NCI-H1436 treated with DMSO at 0.1 percent for 48 hours (cell line): ENCODE results near the gene FAR2.

ENCODE experiments used
- DNase-seq: peaks from one replicate; lab custom pipeline; 2025; lab: John Stamatoyannopoulos, UW

Gene FAR2

DNA sequence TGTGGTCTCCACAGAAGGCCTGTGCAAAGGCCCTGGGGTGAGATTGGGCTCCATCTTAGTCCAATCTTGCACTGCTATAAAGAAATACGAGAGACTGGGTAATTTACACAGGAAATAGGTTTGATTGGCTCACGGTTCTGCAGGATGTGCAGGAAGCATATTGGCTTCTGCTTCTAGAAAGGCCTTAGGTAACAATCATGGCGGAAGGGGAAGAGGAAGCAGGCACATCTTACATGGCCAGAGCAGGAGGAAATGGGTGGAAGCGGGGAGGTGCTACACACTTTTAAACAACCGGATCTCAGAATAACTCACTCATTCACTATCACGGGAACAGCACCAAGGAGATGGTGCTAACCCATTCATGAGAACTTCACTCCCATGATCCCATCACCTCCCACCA is 55.4 kb downstream of the FAR2 start:
- DNase-seq: no peak

DNA sequence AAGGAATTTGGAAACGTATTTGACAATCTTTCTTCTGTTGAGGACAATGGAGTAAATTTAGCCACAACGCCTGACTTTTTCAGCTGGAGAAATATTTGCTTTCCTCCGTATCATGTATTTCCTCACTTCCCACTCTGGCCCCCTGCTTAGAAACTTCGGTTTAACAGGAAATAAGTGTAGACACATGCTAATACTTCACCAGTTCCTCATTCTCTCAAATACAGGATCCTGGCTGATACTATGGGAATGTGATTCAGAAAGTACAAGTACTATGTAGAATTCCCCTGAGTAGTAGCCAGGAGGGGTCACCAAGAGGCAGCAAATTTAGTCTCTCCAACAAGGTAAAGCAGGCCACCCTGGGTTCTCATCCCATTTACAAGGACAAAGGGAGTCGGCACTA is 58.0 kb downstream of the FAR2 start:
- no peak for DNase-seq

DNA sequence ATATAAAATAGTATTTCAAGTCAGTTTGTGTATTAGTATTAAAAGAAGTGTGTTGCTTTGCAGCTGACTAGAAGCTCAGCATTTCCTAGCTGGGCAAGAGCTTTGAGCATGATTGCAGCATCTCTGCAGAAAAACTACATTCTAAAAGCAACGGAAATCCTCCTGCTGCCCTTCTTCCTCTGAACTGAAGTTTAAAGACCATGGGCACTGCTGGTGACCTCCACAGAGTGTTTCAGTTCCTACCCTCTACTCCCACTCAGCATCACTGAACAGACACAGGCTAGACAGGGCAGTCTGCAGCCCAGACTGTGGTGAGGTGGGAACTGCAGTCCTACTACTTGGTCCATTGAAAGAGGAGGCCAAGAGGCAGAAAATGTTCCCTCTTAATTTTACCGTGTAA is 59.0 kb downstream of the FAR2 start:
- DNase-seq: no peak

DNA sequence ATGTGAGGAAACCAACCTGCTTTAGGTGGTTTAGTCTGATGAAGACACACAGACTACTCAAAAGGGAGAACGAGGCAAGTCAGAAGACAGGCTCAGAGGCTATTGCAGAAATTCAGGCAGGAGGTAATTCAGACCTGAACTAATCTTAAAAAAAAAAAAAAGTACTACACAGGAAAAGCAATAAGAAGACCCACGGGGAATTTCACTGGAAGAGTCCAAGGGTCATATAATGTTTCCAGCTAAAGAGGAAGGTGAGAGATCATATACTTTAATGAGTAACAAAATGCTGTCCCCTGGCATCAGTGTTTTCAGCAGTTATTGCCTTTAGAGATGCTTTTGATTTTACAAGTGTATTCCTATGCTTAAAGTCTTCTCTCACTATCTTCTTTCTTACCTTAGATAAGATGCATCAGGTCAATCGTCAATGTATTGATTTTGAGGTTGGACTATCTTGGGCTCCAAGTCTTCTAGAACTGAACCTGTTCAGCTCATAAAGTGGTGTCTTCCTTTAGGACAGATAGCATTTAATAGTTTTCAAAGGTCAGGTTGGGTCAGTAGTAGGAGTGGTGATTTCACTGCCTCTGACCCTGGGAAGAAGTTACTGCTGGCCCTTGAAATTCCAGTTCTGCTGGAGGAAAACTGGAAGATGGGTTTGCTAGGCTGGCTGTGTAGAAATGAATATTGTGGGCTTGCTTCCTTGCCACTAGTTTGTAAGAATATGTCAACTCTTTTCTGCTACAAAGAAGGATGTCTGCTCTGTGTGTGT is 60.0 kb downstream of the FAR2 start:
- DNase-seq: no peak

DNA sequence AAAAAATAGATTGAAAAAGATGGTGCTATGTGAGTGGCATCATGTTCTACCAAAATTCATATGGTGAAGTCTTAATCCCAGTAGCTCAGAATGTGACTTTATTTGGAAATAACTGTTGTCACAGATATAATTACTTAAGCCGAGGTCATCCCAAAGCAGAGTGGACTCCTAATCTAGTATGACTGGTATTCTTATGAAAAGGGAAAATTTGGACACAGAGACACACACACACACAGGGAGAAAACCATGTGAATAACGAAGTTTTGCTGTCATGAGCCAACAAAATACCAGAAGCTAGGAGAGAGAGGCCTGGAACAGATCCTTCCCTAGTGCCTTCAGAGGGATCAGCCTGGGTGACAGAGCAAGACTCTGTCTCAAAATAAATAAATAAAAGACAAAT is 62.6 kb downstream of the FAR2 start:
- DNase-seq: no peak

DNA sequence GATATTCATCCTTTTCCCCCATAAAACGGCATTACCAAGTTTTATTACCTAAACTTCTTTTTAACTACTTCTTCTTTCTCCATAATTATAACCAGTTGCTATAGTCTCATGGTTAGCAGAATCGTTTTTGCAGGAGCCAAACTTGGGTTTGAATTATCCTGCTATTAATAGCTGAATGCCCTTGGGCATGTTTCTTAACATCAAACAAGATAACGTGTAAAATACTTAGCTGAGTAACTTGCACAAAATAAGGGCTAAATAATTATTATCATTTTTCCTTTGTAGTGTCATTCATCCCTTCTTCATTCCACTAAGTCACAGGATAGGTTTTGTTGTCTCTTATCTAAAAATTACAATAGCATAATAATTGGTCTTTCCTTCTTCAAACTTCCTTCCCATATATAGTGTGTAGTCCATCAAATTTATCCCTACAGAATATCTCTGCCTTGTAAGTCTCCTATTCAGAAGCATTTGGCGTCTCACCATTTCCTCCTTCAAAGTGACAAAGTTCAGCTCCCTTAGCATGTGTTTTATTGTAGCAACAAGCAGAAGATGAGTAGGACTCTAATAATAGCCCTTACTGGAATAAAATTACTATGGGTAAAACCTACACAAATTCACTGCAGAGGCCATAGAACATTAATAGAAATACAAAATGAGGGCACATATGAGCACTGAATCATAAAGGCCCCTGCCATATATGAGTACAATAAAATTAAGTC is 63.8 kb downstream of the FAR2 start:
- DNase-seq: no peak

DNA sequence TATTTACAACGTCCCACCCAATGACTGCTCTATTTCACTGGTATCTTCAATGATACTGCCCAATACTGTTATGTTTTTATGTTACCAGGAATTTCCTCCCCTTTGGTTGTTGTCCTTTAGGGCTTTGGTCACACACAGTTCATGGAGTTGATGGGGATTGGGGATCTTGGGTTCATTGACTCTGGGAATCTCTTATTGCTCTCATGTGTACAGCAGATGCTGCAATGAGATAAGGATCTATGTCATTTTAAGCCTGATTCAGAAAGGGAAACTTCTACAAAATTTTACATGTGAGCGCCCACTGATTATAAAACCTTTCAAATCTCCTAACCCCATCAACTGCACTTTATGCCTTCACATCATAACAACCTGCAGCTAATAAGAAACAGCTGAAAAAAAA is 67.2 kb downstream of the FAR2 start:
- DNase-seq: no peak

DNA sequence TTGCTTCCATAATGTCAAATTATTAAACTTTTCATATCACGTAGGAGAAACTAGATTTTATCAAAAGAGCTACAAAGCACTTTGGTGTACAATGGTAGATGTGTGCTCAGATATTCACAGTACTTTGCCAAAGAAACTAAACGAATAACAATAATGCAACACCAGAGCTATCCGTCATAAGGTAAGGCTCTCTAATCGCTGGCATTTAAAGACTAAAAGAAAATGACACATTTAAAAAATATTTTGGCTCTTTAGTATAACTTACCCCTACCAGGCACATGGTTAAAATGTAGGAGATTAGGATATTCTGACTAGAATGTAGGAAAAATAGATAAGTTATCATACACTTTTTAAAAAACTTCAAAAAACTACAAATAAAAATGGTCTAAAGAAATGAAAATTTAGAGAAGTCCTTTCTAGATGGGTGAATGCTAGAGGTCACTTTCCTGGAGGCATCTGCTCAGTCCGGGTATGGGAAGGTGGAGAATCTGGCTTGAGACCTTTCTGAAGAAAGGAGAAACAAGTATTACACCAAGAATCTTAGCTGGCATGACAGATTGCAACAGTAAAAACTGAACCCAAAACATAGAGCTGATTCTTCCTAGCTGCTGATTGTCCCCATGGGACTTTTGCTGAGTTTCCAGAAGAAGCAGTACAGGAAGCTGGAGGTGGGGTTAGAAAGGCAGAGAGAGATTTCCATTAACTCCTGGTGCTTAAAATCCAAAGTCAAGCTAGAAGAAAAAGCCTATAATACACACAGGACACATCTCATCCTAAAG is 67.9 kb downstream of the FAR2 start:
- DNase-seq: no peak

DNA sequence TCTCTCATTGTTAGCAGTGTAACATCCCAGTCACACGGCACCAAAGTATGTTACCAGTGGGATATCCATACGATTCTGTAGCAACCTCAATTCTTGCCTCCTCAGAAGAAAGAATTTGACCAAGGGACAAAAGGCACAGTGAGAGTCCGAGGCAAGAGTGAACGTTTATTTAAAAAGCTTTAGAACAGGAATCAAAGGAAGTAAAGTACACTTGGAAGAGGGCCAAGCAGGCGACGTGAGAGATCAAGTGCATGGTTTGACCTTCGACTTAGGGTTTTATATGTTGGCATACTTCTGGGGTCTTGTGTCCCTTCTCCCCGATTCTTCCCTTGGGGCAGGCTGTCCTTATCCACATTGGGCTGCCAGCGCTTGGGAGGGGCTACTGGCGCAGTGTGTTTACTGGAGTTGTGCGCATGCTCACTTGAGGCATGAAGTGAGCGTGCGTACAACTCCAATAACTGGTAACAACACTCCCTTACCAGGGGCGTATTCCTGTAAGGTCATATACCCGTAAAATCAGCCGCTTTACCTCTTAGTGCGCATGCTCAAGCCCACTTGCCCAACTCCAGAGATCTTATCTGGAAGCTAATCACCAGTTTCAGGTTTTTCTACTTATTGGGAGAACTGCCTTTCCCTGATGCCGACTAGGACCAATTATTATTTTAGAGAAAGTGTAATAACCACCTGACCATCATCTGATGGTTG is 71.7 kb downstream of the FAR2 start:
- no peak for DNase-seq

DNA sequence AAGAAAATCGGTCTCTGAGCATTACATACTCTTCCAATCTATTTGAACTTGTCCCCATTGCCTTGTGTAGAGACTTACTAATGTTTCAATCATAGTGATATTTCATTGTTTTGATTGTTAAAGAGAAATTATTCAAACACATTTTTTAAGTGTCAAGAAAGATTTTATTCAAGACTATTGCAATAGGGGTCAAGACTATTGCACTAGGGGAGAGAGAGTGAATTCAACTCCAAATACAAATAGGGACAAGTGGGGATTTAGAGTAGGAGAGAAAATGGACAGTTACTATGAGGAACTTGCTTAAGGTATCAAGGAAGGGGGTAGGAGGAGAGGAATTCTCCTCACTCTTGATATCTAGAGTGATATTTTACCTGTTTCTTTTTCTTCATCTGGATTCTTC is 73.1 kb downstream of the FAR2 start:
- no peak for DNase-seq

DNA sequence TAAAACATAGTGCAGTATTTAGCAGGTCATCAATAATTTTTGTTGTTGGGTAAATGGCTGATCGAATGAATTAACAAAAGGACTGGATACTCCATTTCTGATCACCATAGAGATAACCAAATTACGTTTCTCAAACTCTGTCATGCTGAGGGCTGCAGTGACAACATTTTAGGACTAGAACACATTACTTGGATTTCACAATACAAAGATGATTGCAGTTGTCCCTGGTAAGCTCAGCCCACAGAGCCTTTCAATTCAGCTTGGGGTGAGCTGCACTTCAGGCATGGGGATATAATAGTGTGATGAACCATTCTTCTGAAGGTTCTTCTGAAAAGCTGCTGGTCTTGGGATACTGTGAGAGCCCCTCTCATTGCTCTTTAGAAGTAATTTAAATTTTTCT is 74.3 kb downstream of the FAR2 start:
- no peak for DNase-seq

DNA sequence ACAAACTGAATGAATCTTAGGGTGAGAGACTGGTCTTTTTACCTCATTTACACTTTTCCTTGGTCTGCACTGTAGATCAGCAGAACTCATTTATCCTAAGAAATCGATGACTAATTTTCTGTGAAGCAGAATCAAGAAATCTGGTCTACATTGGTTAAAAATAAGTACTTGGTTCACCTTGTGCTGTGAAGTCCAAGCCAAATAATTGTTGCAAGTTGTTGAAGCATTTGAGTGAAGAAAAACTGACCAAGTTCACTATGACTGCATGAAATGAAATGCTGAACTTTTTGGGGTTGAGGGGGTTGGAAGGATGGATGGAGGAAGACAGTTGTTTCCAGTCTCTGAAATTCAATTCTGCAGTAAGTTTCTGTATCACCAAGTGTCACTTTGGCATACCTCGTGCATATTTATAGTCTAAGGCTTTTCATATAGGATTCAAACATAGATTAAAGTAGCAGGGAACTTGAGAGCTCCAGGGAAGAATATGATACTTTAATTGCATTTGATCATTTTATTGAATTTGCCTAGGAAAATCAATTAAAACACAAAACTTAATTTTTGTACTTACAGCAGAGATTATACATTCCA is 75.0 kb downstream of the FAR2 start:
- no peak for DNase-seq

DNA sequence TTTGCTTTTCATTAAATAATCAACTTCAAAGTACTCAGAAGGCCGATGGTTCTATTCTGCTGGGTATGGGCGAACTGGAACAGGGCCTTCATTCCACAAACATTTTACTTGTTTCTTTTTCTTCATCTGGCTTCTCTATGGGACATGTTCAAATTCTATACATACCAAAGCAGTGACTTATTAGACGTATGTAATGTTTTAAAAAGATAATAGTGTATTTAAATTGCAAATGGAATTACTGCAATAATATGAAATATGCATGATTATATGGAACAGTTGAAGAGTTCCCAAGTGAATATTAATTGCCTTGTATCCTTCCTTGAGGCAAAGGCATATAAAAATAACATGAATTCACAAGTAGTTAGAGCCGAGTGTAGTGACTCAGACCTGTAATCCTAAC is 75.5 kb downstream of the FAR2 start:
- no peak for DNase-seq

DNA sequence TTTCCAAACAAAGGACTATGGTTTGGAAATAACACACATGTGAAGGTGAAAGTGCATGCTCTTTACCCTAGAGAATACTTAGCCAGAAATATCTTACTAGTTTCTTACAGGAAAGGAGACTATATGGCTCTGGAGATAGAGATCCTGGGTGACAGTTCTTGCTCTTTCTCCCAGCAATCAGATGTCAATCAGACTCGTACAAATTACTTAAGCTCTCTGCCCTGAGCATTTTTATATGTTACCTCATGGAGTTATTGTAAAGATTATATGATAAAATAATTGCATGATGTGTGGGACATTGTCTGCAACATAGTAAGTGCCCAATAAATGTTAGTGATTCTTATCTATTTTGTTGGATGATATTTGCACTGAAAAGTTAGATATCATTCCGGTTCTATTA is 76.8 kb downstream of the FAR2 start:
- no peak for DNase-seq

DNA sequence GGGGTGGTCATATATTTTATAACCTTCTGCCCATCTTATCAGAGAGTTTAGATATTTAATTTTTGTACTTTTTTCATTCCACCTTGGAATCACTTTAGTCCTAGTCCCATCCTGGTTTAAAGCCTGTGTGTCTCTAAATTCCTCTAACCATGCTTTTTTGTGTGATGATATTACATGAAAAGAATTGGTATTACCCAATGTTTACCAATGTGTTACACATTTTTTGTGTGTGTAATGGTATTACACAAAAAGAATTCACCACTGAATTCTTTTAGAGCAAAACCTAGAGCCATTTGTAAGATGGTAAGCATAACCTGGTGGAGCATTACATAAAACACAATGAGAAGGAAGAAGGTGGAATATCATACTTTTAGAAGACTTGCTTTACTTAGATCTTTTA is 77.5 kb downstream of the FAR2 start:
- no peak for DNase-seq

DNA sequence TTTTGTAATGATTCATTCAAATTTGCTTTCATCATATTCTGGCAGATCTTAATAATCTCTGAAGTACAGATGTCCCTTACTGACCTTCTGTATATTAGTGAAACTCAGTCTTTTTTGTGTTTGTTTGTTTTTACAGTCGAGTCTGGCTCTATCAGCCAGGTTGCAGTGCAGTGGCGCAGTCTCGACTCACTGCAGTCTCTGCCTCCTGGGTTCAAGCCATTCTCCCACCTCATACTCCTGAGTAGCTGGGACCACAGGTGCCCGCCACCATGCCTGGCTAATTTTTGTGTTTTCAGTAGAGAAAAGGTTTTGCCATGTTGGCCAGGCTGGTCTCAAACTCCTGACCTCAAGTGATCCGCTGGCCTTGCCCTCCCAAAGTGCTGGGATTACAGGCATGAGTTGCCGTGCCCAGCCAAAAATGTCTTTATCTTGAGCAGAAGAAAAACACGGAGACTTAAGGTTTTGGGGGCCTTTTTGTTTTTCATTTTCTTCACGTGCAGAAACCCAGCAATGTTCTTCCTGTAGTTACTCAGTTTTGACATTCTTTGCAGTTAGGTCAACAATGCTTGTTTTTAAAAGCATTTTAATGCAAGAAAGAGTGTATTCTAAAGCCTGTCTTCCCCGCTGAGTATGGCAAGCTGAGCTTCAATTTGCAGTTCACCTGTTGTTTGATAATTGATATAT is 79.5 kb downstream of the FAR2 start:
- DNase-seq: no peak

DNA sequence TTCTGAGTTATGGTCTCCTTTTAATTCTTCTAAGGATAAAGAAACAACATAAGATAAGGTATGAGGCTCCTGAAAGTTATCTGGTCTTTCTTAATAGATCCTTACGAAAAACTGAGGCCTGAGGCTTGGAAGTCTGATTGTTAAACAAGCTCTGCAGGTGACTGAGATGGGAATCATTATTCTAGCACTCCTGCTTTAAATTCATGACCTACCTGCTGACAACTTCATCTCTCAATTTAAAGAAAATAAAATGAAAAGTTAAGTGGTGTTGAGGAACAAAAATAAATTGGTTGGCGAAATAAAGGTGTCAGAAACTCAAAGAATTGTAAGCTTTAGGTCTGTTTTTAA is 80.1 kb downstream of the FAR2 start:
- DNase-seq: no peak

DNA sequence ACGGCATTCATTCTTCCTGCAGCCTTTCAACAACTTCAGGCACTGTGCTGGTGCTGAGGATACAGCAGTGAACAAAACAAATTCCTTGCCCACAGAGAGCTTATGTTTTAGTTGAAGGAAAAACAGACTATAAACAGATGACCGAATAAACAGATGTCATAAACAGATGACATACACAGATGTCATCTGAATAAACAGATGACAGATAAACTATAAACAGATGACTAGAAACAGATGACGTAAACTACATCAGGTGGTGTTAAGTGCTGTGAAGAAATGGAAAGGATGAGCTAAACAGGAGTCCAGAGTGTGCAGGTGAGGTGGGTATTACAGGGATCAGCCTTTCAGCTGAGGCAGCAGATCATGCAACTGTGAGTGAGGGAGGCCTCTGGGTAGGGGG is 80.9 kb downstream of the FAR2 start:
- no peak for DNase-seq

DNA sequence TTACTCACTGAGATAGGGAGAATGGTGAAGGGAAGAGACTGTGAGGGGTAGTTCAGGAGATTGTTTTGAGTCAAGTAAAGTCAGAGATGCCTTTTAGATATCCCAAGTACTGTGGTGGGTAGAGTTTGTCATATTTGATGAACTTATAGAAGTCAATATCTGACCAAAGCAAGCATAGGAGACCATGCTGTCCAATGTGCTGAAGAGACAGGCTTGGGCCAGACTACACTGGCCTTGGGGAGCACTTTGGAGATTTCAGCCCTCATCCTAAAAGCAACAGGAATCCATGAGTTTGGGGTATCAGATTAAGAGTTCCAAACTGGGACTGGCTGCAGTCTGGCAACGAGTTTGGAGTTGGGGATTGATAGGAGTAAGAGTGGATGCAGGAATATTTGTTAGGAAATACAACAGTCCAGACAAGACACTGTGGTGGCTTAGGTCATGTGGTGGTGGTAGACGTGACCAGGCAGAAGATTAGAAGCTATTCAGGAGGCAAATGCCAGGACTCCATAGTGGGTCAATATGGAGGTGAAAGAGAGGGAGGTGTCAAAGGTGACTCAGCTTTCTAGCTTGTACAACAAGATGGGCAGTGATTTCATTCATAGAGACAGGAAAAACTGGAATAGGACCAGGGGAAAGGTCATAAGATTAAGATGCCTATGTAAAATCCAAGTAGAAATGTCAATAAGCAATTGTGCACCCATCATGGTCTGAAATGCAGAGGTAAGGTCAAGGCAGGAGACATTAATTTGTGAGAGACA is 81.9 kb downstream of the FAR2 start:
- DNase-seq: no peak

DNA sequence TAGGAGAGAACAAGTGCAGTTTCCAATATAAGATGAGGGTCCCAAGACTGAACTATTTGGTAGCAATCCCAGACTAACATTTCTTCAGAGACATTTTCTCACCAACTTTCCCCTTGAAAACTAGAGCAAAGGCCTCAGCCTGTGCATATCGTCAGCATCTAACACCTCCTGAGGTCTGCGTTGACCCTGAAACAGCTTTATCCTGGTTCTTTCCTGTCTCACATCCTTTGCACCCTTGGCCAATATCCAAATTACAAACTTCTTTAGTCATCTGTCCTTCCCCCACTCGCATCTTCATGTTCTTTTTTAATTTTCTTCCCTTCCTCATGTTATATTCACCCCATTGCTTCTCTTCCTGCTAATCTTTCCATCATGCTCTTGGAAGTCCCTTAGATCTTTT is 83.0 kb downstream of the FAR2 start:
- no peak for DNase-seq

DNA sequence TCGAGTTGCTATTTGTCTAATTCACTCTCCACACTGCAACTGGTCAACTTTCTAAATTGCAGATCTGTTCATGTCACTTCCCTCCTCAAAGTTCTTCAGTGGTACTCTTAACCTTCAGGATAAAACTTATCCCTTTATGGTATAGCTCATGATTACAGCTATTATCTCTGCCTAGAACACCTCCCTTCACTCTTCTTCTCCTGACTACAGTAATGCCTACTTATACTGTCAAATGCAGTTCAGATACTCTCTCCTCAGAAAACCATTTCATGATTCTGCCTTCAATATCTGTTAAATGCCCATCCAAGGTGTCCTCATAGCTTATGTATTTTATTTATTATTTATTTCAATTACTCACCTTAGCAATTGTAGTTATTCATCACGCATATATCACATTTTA is 85.5 kb downstream of the FAR2 start:
- no peak for DNase-seq
